Adrenal gland (tissue), 5 donors: ENCODE measurements around the gene STX18.

Experiments
- CTCF ChIP-seq, 6 experiments: fragments of 450-650 bp in 4 of 6; fragments of 200-600 bp in 2 of 6; sonication (generic) in 1 of 6; IDR thresholded peaks; 1 replicate in 5 of 6; 2 replicates in 1 of 6; pipeline versions ENCODE4 v1.5.1 to v1.8.0; 2016 to 2021; ENCODE audit warnings: antibody characterized with exemption in 6 of 6, mild to moderate bottlenecking in 2 of 6, moderate library complexity in 1 of 6
- POLR2A ChIP-seq, 2 donors: fragments of 450-650 bp; IDR thresholded peaks; one replicate each; pipeline ENCODE4 v1.6.1; 2017; ENCODE audit warnings: antibody characterized with exemption in 2 of 2, mild to moderate bottlenecking in 2 of 2, moderate library complexity in 1 of 2
- donor health status: DM: no; HTN: no; CAD: no.

- TF ChIP-seq CTCF (IDR thresholded peaks at IDR 0.05) = no peak
- TF ChIP-seq POLR2A (IDR thresholded peaks at IDR 0.05) = no peak
Observed at GRCh38 chr4:4502694-4503311, 39.0 kb downstream of the STX18 start.
